Upper lobe of left lung (tissue), 4 donors: Measurements from ENCODE around the gene OSBPL9.

Experiments used
- CTCF ChIP-seq, 6 experiments: fragments of 450-650 bp in 4 of 6; fragments of 200-600 bp in 2 of 6; sonication (generic) in 2 of 6; IDR thresholded peaks; one replicate each; pipeline ENCODE4 v1.5.1; 2016 to 2019; ENCODE audit warnings: antibody characterized with exemption in 6 of 6
- POLR2AphosphoS5 ChIP-seq, 2 donors: sonication (generic); formaldehyde crosslinking; IDR thresholded peaks; one replicate each; pipeline ENCODE4 v1.5.1; 2017; ENCODE audit warnings: antibody characterized with exemption in 2 of 2

- TF ChIP-seq CTCF (IDR thresholded peaks at IDR 0.05), result no peak
- TF ChIP-seq POLR2AphosphoS5 (IDR thresholded peaks at IDR 0.05), result no peak
Observed at GRCh38 chr1:51754666-51755065, 137.8 kb downstream of the OSBPL9 start.
